ENCODE measurements around the gene TSPAN5.

DNA sequence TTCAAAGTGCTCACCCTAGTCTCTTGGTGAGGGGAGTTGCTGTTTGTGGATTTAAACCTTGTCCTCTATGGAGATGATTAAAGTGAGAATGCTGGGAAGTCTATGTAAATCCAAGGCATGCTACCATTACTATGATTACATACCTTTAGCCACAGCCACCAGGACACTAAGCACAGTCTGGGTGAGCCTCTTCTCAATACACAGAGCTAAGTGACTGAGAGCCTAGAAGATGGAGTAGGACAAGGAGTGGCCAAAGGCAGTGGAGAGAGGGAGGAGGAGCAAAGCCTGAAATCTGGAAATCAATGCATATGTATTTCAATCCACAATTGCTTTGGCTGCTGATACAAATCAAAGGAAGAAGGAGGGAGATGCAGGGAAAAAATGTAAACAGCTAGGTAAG lies 12.7 kb upstream of the TSPAN5 start:
- TF ChIP-seq, protein P1, sequence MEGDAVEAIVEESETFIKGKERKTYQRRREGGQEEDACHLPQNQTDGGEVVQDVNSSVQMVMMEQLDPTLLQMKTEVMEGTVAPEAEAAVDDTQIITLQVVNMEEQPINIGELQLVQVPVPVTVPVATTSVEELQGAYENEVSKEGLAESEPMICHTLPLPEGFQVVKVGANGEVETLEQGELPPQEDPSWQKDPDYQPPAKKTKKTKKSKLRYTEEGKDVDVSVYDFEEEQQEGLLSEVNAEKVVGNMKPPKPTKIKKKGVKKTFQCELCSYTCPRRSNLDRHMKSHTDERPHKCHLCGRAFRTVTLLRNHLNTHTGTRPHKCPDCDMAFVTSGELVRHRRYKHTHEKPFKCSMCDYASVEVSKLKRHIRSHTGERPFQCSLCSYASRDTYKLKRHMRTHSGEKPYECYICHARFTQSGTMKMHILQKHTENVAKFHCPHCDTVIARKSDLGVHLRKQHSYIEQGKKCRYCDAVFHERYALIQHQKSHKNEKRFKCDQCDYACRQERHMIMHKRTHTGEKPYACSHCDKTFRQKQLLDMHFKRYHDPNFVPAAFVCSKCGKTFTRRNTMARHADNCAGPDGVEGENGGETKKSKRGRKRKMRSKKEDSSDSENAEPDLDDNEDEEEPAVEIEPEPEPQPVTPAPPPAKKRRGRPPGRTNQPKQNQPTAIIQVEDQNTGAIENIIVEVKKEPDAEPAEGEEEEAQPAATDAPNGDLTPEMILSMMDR (IDR thresholded peaks at IDR 0.05), result no peak
- TF ChIP-seq POLR2AphosphoS5 (IDR thresholded peaks at IDR 0.05), result no peak

Measured in prostate gland (tissue), 2 donors.